Liver (tissue), 9 donors: ENCODE data around the gene GSE1. TPM values are rescaled to one million over a fixed set of nuclear protein-coding genes. Genes with fewer than 3 reads are reported as not detected.

Experiments
- DNase-seq: peaks from one replicate; pipeline ENCODE4 v3.0.0-alpha.2; 2017; ENCODE audit warnings: low spot score
- H3K27ac ChIP-seq, 2 donors: one replicate each; pipeline ENCODE4 v1.7.0; 2013; ENCODE audit warnings: inconsistent platforms in 2 of 2, low read length in 2 of 2, control low read depth in 1 of 2, low read depth in 1 of 2, mild to moderate bottlenecking in 1 of 2
- H3K27me3 ChIP-seq, 4 donors: one replicate each; pipeline versions ENCODE4 v1.6.1 to v1.7.0; 2013; ENCODE audit warnings: low read length in 3 of 4, inconsistent platforms in 1 of 4, mild to moderate bottlenecking in 1 of 4, moderate library complexity in 1 of 4; ENCODE audit not compliant: control insufficient read depth in 4 of 4, insufficient read depth in 4 of 4
- H3K36me3 ChIP-seq, 4 donors: one replicate each; pipeline versions ENCODE4 v1.6.1 to v1.7.0; 2013; ENCODE audit warnings: low read length in 3 of 4, mild to moderate bottlenecking in 3 of 4, low read depth in 1 of 4, moderate library complexity in 1 of 4; ENCODE audit not compliant: control insufficient read depth in 4 of 4, insufficient read depth in 3 of 4
- H3K4me1 ChIP-seq, 4 donors: one replicate each; pipeline versions ENCODE4 v1.6.1 to v1.7.0; 2013; ENCODE audit warnings: low read length in 3 of 4, mild to moderate bottlenecking in 3 of 4, moderate library complexity in 1 of 4; ENCODE audit not compliant: control insufficient read depth in 4 of 4, insufficient read depth in 4 of 4
- H3K4me3 ChIP-seq, 3 donors: one replicate each; pipeline versions ENCODE4 v1.6.1 to v1.7.0; 2013; ENCODE audit warnings: low read length in 3 of 3, control low read depth in 1 of 3, low read depth in 1 of 3, mild to moderate bottlenecking in 1 of 3
- H3K9ac ChIP-seq, 2 donors: one replicate each; pipeline ENCODE4 v1.7.0; 2013; ENCODE audit warnings: low read length in 2 of 2, mild to moderate bottlenecking in 2 of 2, moderate library complexity in 2 of 2, control low read depth in 1 of 2, low read depth in 1 of 2
- H3K9me3 ChIP-seq, 4 donors: one replicate each; pipeline versions ENCODE4 v1.6.1 to v1.7.0; 2013; ENCODE audit warnings: low read length in 3 of 4; ENCODE audit not compliant: control insufficient read depth in 4 of 4
- CTCF ChIP-seq: fragments of 150-350 bp; IDR thresholded peaks from 2 replicates; pipeline ENCODE4 v1.5.1; 2017; ENCODE audit warnings: improper control_type of control experiment, low read depth, low read length; ENCODE audit not compliant: missing input control
- EGR1 ChIP-seq, 2 donors: IDR thresholded peaks; 2 replicates each; pipeline ENCODE4 v1.6.1; 2016 to 2018; ENCODE audit warnings: antibody characterized with exemption in 2 of 2, low read depth in 2 of 2
- FOXA1 ChIP-seq: IDR thresholded peaks from 2 replicates; pipeline ENCODE4 v1.6.1; 2016; ENCODE audit warnings: antibody characterized with exemption
- FOXA2 ChIP-seq: IDR thresholded peaks from 2 replicates; pipeline ENCODE4 v1.6.1; 2016; ENCODE audit warnings: antibody characterized with exemption
- GABPA ChIP-seq, 2 donors: IDR thresholded peaks in 1 of 2; conservative IDR thresholded peaks in 1 of 2; 2 replicates each; pipeline ENCODE4 v1.6.1; 2016; ENCODE audit warnings: antibody characterized with exemption in 2 of 2, mild to moderate bottlenecking in 1 of 2, moderate library complexity in 1 of 2
- HNF4A ChIP-seq, 2 donors: conservative IDR thresholded peaks; 2 replicates each; pipeline ENCODE4 v1.6.1; 2016; ENCODE audit warnings: antibody characterized with exemption in 2 of 2, mild to moderate bottlenecking in 2 of 2
- HNF4G ChIP-seq: IDR thresholded peaks from 2 replicates; pipeline ENCODE4 v1.6.1; 2016; ENCODE audit warnings: antibody characterized with exemption
- JUND ChIP-seq, 2 donors: IDR thresholded peaks; 2 replicates each; pipeline ENCODE4 v1.6.1; 2016; ENCODE audit warnings: antibody characterized with exemption in 2 of 2
- MAX ChIP-seq: IDR thresholded peaks from 2 replicates; pipeline ENCODE4 v1.6.1; 2016; ENCODE audit warnings: antibody characterized with exemption
- NR2F2 ChIP-seq: IDR thresholded peaks from 2 replicates; pipeline ENCODE4 v1.6.1; 2016; ENCODE audit warnings: antibody characterized with exemption
- RAD21 ChIP-seq, 2 donors: IDR thresholded peaks; 2 replicates each; pipeline ENCODE4 v1.6.1; 2016; ENCODE audit warnings: antibody characterized with exemption in 2 of 2, mild to moderate bottlenecking in 2 of 2
- RXRA ChIP-seq, 2 donors: IDR thresholded peaks; 2 replicates each; pipeline ENCODE4 v1.6.1; 2017 to 2018; ENCODE audit warnings: antibody characterized with exemption in 2 of 2, mild to moderate bottlenecking in 1 of 2
- SP1 ChIP-seq: IDR thresholded peaks from 2 replicates; pipeline ENCODE4 v1.6.1; 2018; ENCODE audit warnings: antibody characterized with exemption, mild to moderate bottlenecking
- TAF1 ChIP-seq: conservative IDR thresholded peaks from 2 replicates; pipeline ENCODE4 v1.6.1; 2016; ENCODE audit warnings: antibody characterized with exemption, mild to moderate bottlenecking
- YY1 ChIP-seq: IDR thresholded peaks from 2 replicates; pipeline ENCODE4 v1.6.1; 2016; ENCODE audit warnings: antibody characterized with exemption, mild to moderate bottlenecking
- WGBS: extraction: QIAGEN DNeasy Blood & Tissue Kit; methylation state at CpG from one replicate; pipeline ENCODE4 v1.1.7; 2013; 5-methylcytosine and 5-hydroxymethylcytosine counted together
- polyA plus RNA-seq, 2 donors: library from polyadenylated mRNA; stranded (reverse) in 1 of 2; unstranded in 1 of 2; fragments of 200-250 nt in 1 of 2; fragments of >200 nt in 1 of 2; fragmentation: Nextera tagmentation in 1 of 2; extraction: Ambion mirVana in 1 of 2; gene quantifications; one replicate each; pipeline versions ENCODE4 v1.2.1 to v1.2.3, GENCODE V29; 2013 to 2015
- total RNA-seq, 2 donors: library from RNA; depleted of rRNA; stranded (reverse); fragments of >200 nt; gene quantifications; one replicate each; pipeline ENCODE4 v1.2.3, GENCODE V29; 2014
- TF ChIP-seq, protein P1 (sequence below): IDR thresholded peaks from 2 replicates; pipeline ENCODE4 v1.6.1; 2016; ENCODE audit warnings: antibody characterized with exemption
- TF ChIP-seq, protein P2 (sequence below): IDR thresholded peaks from 2 replicates; pipeline ENCODE4 v1.6.1; 2016; ENCODE audit warnings: antibody characterized with exemption, mild to moderate bottlenecking
- TF ChIP-seq, protein P3 (sequence below): IDR thresholded peaks from 2 replicates; pipeline ENCODE4 v1.6.1; 2016; ENCODE audit warnings: antibody characterized with exemption
- donor health status: healthy.
- donor health status: healthy.
- donor health status: healthy.
- donor health status: healthy.
- donor health status: healthy.

Gene GSE1
- total and polyA plus RNA-seq, 4 donors = 9.9 to 37.7 (median 25.2) TPM

GRCh38 chr16:85575920-85576319 is 37.2 kb upstream of the GSE1 start:
- DNase-seq = no peak
- H3K27me3 ChIP-seq = no peaks in the 10 kb centered on the region
- H3K9me3 ChIP-seq = no peaks in the 10 kb centered on the region
- H3K36me3 ChIP-seq = no peaks in the 10 kb centered on the region
- no peak overlapping the region for H3K27ac ChIP-seq
- H3K4me3 ChIP-seq = no peak overlapping the region
- 66% methylated on average over 5 of the region's 5 CpGs for WGBS
- H3K9ac ChIP-seq = no peak overlapping the region
- H3K4me1 ChIP-seq = peaks cover 21 to 58% (median 43%) of the 10 kb centered on the region in 4 donors
- no peak for TF ChIP-seq FOXA2
- TF ChIP-seq CTCF = no peak
- no peak for TF ChIP-seq MAX
- TF ChIP-seq, protein P1, sequence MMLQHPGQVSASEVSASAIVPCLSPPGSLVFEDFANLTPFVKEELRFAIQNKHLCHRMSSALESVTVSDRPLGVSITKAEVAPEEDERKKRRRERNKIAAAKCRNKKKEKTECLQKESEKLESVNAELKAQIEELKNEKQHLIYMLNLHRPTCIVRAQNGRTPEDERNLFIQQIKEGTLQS = no peak
- TF ChIP-seq GABPA (IDR thresholded peaks at IDR 0.05 in 1 of 2, conservative IDR thresholded peaks at IDR 0.05 in 1 of 2) = no peak
- TF ChIP-seq TAF1 = no peak
- no peak for TF ChIP-seq JUND (IDR thresholded peaks at IDR 0.05)
- no peak for TF ChIP-seq EGR1 (IDR thresholded peaks at IDR 0.05; ENCODE audit: low read depth in 2 of 2)
- TF ChIP-seq FOXA1 = no peak
- TF ChIP-seq, protein P2, sequence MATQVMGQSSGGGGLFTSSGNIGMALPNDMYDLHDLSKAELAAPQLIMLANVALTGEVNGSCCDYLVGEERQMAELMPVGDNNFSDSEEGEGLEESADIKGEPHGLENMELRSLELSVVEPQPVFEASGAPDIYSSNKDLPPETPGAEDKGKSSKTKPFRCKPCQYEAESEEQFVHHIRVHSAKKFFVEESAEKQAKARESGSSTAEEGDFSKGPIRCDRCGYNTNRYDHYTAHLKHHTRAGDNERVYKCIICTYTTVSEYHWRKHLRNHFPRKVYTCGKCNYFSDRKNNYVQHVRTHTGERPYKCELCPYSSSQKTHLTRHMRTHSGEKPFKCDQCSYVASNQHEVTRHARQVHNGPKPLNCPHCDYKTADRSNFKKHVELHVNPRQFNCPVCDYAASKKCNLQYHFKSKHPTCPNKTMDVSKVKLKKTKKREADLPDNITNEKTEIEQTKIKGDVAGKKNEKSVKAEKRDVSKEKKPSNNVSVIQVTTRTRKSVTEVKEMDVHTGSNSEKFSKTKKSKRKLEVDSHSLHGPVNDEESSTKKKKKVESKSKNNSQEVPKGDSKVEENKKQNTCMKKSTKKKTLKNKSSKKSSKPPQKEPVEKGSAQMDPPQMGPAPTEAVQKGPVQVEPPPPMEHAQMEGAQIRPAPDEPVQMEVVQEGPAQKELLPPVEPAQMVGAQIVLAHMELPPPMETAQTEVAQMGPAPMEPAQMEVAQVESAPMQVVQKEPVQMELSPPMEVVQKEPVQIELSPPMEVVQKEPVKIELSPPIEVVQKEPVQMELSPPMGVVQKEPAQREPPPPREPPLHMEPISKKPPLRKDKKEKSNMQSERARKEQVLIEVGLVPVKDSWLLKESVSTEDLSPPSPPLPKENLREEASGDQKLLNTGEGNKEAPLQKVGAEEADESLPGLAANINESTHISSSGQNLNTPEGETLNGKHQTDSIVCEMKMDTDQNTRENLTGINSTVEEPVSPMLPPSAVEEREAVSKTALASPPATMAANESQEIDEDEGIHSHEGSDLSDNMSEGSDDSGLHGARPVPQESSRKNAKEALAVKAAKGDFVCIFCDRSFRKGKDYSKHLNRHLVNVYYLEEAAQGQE = no peak
- no peak for TF ChIP-seq NR2F2
- TF ChIP-seq SP1 = no peak
- TF ChIP-seq HNF4A (conservative IDR thresholded peaks at IDR 0.05) = no peak
- TF ChIP-seq YY1 = no peak
- TF ChIP-seq HNF4G = no peak
- no peak for TF ChIP-seq RAD21 (IDR thresholded peaks at IDR 0.05)
- TF ChIP-seq, protein P3, sequence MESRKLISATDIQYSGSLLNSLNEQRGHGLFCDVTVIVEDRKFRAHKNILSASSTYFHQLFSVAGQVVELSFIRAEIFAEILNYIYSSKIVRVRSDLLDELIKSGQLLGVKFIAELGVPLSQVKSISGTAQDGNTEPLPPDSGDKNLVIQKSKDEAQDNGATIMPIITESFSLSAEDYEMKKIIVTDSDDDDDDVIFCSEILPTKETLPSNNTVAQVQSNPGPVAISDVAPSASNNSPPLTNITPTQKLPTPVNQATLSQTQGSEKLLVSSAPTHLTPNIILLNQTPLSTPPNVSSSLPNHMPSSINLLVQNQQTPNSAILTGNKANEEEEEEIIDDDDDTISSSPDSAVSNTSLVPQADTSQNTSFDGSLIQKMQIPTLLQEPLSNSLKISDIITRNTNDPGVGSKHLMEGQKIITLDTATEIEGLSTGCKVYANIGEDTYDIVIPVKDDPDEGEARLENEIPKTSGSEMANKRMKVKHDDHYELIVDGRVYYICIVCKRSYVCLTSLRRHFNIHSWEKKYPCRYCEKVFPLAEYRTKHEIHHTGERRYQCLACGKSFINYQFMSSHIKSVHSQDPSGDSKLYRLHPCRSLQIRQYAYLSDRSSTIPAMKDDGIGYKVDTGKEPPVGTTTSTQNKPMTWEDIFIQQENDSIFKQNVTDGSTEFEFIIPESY = no peak
- TF ChIP-seq RXRA (IDR thresholded peaks at IDR 0.05) = no peak
